ENCODE results near the gene RPTOR.
"Not testable (repeated sequence)": the region's sequence is repeated elsewhere in the genome, so short reads cannot be mapped to it uniquely, and the experiment has no call there.

RPTOR gene

DNA sequence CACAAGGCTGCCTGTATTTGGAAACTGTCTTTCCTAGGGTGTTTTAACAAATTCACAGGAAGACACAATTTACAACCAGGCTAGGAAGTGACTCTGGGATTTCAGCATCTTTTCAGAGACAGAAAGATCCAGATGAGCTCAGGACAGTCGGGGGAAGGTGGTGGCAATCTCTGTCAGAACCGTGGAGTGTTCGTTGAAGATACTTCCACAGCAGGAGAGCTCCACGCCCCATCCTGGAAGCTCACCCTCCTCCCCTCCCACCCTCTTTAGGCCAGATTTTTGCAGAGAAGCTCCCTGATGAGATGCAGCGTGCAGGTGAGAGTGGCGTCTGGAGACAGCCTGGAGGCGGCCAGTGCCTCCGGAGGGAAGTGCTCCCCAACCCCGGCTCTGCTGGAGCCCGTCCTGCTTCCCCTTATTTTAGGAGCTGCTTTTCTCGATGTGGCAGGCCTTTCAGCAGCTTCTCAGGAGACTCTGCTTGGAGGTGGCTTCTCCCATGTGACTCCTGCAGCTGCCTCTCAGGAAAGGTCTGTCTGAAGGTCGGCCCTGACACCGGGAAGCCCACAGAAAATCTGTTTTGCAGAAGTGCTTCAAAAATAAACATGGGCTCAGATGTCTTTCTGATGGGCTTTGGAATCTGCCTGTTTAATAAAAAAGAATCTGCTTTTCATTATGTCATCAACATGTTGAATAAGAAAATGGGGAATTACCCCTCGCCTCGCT, 260.6 kb downstream of the RPTOR start:
- no peak for DNase-seq

DNA sequence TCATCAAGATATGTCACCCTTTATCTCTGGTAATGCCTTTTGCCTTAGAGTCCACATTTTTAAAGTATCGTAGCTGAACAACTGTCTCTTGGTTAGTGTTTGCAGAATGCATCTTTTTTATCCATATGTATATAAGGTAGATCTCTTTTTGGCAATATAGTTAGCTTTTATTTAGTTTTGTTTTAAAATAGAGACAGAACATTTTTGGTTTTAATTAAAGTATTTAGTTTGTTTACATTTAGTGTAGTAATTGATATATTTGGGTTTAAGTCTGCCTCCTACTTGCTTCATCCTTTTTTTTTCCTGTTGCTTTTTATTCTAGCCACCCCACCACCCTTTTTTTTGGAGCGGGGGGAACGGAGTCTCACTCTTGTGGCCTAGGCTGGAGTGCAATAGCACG, 262.4 kb downstream of the RPTOR start:
- no peak for DNase-seq

GRCh38 chr17:80807882-80808281, 263.2 kb downstream of the RPTOR start:
- DNase-seq: no peak

DNA sequence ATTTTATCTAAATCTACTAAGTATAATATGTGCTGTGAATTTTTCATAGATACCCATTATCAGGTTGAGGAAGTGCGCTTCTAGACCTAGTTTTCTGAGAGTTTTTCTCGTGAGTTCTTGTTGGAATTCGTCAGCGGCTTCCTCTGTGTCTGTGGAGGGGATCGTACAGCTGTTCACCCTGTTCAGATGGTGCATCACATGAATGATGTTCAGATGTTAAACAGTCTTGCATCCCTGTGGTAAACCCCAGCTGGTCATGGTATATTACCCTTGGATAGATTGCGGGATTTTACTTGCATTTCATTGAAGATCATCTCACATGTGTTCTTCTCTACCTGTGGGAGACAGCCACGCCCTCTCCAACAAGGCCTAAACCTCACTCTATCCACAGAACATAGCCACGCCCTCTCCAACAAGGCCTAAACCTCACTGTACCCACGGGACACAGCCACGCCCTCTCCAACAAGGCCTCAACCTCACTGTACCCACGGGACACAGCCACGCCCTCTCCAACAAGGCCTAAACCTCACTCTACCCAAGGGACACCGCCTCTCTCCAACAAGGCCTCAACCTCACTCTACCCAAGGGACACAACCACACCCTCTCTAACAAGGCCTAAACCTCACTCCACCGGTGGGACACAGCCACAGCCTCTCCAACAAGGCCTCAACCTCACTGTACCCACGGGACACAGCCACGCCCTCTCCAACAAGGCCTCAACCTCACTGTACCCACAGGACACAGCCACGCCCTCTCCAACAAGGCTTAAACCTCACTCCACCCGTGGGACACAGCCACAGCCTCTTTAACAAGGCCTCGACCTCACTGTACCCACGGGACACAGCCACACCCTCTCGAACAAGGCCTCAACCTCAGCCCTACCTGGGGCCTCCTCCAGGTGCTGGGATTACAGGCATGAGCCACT, 266.8 kb downstream of the RPTOR start:
- DNase-seq: no peak

DNA sequence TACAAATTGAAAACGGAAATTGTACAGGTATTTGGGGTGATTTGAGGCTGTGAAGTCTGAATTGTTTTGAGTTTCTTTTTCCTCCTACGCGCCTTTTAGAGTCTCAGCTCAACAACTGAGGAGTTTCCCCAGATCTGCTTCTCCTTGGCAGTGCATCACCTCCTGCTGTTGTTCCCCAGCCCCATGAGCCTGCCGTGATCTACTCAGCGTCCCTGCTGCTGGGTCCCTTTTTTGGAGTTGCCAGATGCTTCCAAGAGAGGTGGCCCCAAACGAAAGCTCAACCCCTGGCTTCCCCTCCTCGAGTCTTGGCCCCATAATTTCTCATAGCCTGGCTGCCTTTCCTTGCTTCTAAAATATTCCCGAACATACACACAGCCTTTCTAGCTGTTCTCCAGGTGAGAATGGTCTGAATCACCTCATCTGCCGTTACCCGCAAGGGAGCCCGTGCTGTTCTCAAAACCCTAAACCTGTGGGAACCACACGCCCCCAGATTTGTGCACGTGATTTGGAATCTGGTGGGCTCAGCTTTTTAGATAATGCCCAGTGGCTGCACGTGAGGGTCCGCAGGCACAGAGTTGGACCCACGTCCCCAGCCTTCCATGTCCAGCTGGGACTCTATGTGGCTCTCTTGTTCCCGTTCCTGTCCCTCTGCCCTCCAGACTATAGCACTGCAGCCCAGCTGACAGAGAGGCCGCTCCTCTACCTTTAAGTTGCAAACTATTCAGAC, 267.9 kb downstream of the RPTOR start:
- DNase-seq: no peak

DNA sequence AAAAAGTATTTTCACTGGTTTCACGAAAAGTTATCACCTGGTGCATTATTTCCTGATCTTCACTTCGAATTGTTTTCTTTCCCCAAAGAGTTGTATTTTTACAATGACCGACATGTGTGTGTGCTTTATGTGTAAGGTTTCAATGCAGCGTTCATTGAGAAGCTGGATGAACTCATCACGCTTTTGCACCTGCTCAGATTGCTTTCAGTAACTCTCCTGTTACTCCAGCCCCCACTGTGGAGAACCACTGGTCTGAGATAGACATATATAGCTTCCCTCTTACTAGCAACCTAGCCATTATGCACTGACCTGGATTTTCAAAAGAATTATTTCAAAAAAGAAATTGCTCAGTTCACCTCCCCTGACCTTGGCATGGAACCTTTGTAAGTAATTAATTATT, 268.7 kb downstream of the RPTOR start:
- no peak for DNase-seq

- no peak for DNase-seq
Observed at GRCh38 chr17:80814491-80814890, 269.9 kb downstream of the RPTOR start.

GRCh38 chr17:80815151-80815681, 270.6 kb downstream of the RPTOR start:
- DNase-seq: no peak

GRCh38 chr17:80815718-80816117, 271.1 kb downstream of the RPTOR start:
- not testable (repeated sequence) for DNase-seq

DNA sequence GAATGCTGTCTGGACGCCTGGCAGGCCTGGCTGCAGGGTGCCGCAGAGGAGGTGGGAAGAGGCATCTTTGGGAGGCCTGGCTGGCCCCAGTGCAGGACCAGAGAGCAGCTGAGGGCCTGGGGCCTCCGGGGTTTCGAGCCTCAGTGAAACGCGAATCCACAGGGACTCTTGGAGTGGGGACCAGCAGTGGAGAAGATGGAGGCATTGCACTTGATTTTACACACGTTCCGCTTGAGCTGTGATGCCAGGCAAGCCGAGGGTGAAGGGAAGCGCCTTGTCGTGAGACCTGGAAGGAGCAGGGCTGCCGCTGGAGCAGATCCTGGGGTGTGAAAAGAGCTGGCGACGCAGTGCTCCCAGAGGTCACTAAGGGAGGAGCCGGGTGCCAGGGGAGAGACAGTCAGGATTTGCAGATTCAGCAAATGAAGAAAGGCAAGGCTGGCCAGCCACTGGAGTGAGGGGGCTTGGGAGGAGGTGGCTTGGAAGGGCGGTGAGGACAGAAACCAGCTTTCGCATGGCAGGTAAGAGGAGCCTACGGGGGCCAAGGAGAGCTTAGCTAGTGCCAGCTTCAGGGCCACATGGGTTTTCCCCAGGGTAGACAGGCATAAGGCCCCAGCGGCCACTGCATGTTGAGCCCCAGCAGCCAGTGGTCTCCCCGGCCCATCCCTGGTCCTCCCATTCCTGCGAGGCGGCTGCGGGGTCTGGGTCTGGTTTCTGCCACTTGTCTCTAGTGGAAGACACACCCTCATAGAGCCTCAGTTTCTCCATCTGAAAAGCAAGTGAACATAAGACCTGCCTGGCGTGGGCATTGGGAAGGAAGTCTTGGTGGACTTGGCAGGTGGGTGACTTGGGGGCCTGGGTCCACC, 271.8 kb downstream of the RPTOR start:
- DNase-seq: no peak

DNA sequence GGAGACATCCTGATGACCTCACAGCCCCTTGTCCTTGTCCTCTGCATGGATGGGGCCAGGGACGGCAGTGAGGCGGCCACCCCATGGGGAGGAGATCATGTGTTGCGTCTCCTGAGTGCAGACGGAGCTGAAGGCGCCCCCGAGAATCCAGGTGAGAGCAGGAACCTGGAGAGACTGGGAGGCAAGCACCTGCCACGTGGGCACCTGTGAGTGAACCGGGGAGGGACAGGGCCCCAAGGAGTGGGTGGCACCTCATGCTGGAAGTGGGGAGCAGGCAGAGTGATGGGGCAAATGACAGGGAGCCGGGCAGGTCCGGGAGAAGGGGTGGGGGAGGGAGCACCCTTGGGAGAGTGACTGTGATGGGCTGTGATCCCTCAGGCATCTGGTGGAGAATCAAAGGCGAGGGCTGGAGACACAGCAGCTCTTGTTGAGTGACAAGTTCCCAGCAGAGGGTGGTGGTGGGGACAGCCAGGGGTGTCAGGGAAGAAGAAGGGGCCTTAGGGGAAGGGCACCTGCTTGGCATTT, 272.7 kb downstream of the RPTOR start:
- no peak for DNase-seq

GRCh38 chr17:80817861-80818260, 273.2 kb downstream of the RPTOR start:
- DNase-seq: no peak

- no peak for DNase-seq
Observed at GRCh38 chr17:80818871-80819270, 274.2 kb downstream of the RPTOR start.

DNA sequence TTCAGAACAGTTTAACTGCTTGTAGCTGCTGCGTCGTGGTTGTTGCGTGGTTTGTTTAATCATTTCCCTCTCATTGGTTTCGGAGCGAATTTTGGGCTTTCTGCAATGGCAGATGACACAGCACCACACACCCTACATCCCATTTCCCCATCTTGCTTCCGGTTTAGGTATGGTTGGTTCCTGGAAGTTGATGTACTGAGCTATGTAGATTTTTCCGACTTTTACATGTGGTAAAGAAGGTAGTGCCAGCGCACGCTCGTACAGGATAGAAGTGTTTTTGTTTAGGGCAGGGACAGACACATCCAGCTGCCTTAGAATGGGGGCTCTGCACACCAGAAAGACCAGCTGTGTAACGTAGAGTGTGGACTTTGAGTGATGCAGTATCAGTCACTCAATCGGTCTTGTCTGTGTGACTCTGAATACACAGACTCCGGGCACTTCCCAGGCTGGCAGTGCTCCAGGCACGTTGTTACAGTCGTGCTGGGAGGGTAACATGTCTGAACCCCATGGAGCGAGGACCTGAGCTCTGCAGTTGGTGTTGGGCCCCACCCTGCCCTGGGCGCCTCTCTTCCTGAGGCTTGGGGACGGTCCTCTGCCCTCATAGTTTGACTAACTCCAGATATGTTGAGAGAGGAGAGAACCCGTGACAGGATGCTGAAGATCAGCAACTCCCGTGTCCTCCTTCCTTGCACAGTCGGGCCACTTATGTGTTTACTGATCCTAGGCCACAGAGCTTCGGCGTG, 275.0 kb downstream of the RPTOR start:
- DNase-seq: no peak

DNA sequence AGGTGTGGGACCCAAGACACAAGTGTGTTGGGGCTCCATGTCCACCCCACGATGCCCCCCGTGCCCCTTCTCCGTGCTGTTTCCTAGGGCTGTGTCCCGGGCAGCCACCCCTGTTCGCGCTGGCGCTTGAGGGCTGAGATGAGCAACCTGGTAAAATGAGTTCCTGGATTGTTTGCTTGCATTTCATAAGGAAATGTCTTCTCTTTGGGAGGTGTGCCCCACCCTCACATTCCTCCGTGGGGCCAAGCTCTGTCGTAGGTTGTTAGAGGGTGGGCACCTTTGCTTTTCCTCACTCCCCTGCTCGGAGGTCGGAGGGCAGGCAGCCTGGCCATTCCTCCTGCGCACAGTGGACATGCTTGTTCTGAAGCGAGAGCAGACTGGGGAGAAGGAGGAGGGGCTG, 275.7 kb downstream of the RPTOR start:
- no peak for DNase-seq

GRCh38 chr17:80821546-80821945, 276.9 kb downstream of the RPTOR start:
- DNase-seq: no peak

DNA sequence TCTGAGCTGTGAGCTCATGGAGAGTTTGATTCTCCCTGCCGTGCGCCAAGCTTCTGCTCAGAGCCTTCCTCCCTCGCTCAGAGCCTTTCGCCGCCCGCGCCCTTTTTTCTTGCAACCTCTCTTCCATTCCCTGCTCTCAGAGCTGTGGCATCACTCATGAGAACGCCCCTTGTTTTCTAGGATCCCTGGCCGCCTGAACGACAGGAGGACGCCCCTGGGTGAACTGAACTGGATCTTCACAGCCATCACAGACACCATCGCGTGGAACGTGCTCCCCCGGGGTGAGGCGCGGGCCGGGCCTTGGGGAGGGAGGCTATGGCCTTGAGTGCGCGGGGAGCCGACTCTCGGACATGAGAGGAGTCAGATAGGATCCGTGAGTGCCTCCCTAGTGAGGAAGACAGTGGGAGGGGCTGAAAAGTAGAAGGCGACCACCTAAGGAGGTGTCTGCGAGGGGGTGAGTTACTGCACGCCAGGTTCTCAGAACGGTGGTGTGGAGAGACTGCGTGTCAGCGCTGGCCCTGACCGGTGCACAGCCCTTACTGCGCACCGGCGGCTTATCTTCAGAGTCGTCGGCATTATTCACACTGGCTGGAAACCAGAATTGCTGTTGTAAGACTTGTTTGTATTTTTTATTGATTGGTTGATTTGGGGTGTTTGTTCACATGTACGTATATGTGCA, 277.5 kb downstream of the RPTOR start:
- DNase-seq: no peak

DNA sequence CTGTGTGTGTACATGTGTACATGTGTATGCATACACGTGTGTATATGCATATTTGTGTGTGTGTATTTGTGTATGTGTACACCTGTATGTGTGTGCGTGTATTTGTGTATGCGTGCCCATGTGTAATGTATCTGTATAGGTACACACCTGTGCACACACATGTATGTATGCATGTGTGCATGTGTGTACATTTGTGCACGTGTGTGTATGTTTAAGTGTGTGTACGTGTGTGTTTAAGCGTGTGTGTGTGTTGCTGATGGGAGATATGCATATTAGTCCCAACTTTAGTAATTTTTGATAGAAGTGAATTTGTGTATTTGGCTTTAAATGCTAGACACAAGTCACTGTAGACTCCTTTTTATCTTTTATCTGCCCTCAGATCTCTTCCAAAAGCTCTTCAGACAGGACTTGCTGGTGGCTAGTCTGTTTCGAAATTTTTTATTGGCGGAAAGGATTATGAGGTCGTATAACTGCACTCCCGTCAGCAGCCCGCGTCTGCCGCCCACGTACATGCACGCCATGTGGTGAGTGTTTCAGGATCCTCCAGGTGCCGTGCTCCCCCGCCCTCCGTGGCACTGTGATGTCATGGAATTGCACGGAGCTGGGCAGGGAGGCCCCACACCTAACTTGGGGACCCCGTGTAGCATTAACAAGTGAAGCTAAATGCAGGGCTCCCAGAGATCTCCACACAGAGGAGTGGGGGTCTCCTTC, 278.2 kb downstream of the RPTOR start:
- no peak for DNase-seq

DNA sequence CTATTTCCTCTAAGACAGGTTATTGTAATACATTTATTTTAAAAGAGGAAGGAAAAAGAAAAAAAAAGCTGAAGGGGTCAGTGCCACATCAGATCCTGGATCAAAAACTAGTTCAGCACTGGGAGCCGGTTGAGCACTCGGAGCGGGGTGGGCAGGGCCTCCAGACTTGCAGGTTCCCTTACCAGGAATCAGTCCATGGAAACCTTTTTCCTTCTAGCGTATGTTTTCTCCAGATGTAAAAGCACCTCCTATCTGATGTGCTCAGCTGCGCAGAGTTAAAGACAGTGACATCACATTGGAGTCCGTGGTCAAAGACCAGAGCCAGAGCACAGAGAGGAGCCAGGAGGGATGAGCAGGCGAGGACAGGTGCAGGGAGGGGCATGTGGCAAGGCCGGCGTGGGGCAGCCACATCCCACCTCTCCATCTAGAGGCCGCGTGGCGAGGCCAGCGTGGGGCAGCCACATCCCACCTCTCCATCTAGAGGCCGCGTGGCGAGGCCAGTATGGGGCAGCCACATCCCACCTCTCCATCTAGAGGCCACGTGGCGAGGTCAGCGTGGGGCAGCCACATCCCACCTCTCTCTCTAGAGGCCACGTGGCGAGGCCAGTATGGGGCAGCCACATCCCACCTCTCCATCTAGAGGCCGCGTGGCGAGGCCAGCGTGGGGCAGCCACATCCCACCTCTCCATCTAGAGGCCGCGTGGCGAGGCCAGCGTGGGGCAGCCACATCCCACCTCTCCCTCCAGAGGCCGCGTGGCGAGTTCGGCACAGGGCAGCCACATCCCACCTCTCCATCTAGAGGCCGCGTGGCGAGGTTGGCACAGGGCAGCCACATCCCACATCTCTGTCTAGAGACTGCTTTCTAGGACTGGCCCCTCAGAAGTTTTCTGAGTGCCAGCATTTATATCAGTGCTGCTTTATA, 280.2 kb downstream of the RPTOR start:
- no peak for DNase-seq
